ENCODE measurements around the gene NKAIN1.

DNA sequence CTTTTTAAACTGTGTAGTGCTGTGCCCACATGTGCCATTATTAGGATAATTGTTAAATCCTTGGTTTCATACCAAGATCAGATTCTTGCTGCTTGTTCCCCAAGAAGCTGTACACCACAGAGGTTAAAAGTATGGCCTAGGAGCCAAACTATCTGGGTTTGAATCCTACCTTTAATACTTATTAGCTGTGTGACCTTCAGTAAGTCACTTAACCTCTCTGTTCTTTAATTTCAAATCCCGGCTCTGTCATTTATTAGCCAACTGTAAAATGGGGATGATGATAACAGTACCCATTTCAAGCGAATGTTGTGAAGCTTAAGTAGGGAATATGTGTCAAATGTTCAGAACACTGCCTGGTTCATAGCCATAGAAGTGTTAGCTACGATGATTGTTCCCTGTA lies 32.6 kb downstream of the NKAIN1 start:
- TF ChIP-seq CTCF (IDR thresholded peaks at IDR 0.05) (no peak), EP300 (IDR thresholded peaks at IDR 0.05) (no peak), POLR2A (IDR thresholded peaks at IDR 0.05) (no peak)
